Measurements from ENCODE around the gene ODAPH.

DNA sequence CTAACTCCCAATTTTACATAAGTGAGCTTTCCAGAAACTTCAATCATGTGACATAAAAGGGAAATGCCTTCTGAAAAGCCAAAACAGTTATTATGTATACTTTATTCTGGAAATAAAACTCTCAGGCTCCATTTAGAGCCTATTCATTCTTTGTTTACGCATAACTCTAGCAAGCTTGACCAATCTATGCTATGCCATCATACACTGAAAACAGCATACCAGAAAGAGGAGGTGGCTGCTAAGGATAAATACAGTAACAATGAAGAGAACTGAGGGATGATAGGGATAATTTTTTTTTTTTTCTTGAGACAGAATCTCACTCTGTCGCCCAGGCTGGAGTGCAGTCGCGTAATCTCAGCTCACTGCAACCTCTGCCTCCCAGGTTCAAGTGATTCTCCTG lies 50.1 kb downstream of the ODAPH start:
- no peak for TF ChIP-seq POLR2A (IDR thresholded peaks at IDR 0.05; ENCODE audit: low read depth, low read length)
- no peak for TF ChIP-seq POLR2AphosphoS5 (IDR thresholded peaks at IDR 0.05; ENCODE audit: low read depth, low read length)
- TF ChIP-seq PAX5 (IDR thresholded peaks at IDR 0.05; ENCODE audit: insufficient read depth, low read length, severe bottlenecking): no peak
- TF ChIP-seq TAF1 (IDR thresholded peaks at IDR 0.05; ENCODE audit: low read depth, low read length): no peak
- TF ChIP-seq POU2F2 (IDR thresholded peaks at IDR 0.05; ENCODE audit: low read depth, low read length): no peak

All from GM12891 (cell line).